HepG2 (cell line): ENCODE results near the gene NRSN2. TPM values are rescaled to one million over a fixed set of nuclear protein-coding genes. Genes with fewer than 3 reads are reported as not detected.

Experiments
- CBX2 ChIP-seq, 2 experiments: fragments of 200-600 bp in 1 of 2; sonication (generic); formaldehyde crosslinking in 1 of 2; IDR thresholded peaks; 2 replicates each; pipeline versions ENCODE4 v1.7.0 to v1.8.1; 2018 to 2022; ENCODE audit warnings: low read depth in 2 of 2, low read length in 1 of 2, mild to moderate bottlenecking in 1 of 2, missing genetic modification reagents in 1 of 2
- FLYWCH1 ChIP-seq: sonication (generic); formaldehyde crosslinking; IDR thresholded peaks from 2 replicates; pipeline ENCODE4 v1.8.1; 2023; ENCODE audit warnings: mild to moderate bottlenecking, missing genetic modification reagents
- GATAD2A ChIP-seq: IDR thresholded peaks from 2 replicates; pipeline ENCODE4 v1.6.1; 2016
- KDM3A ChIP-seq: IDR thresholded peaks from 2 replicates; pipeline ENCODE4 v1.6.1; 2018; ENCODE audit warnings: low read depth, missing compliant biosample characterization
- KDM4B ChIP-seq: sonication (generic); formaldehyde crosslinking; IDR thresholded peaks from 2 replicates; pipeline ENCODE4 v1.4.0; 2020; ENCODE audit warnings: missing genetic modification reagents
- KMT2A ChIP-seq: sonication (generic); formaldehyde crosslinking; IDR thresholded peaks from 2 replicates; pipeline ENCODE4 v1.4.0; 2020; ENCODE audit warnings: missing genetic modification reagents
- PCBP2 ChIP-seq: fragments of 200-400 bp; formaldehyde crosslinking; optimal IDR thresholded peaks from 2 replicates; pipeline ENCODE3; 2018; ENCODE audit warnings: low read length, low read depth; ENCODE audit not compliant: poor library complexity, severe bottlenecking
- PHB2 ChIP-seq: fragments of 450-650 bp; IDR thresholded peaks from 2 replicates; pipeline ENCODE4 v1.6.1; 2018; ENCODE audit not compliant: partially characterized antibody
- PLRG1 ChIP-seq: fragments of 450-650 bp; conservative IDR thresholded peaks from 2 replicates; pipeline ENCODE4 v1.6.1; 2016
- RFXANK ChIP-seq: IDR thresholded peaks from 2 replicates; pipeline ENCODE4 v1.6.1; 2016
- SMAD9 ChIP-seq: sonication (generic); formaldehyde crosslinking; IDR thresholded peaks from 2 replicates; pipeline ENCODE4 v1.5.1; 2020; ENCODE audit warnings: mild to moderate bottlenecking, missing genetic modification reagents
- TAF1 ChIP-seq: sonication (generic); formaldehyde crosslinking; IDR thresholded peaks from 2 replicates; pipeline ENCODE4 v1.4.0; 2020; ENCODE audit warnings: missing genetic modification reagents
- ZBTB8A ChIP-seq: sonication (generic); formaldehyde crosslinking; IDR thresholded peaks from 2 replicates; pipeline ENCODE4 v1.4.0; 2020; ENCODE audit warnings: mild to moderate bottlenecking, low read depth, missing genetic modification reagents, borderline replicate concordance
- ZNF101 ChIP-seq: sonication (generic); formaldehyde crosslinking; IDR thresholded peaks from 2 replicates; pipeline ENCODE4 v1.4.0; 2020; ENCODE audit warnings: mild to moderate bottlenecking, low read depth, missing genetic modification reagents, borderline replicate concordance
- ZNF263 ChIP-seq: sonication (generic); formaldehyde crosslinking; IDR thresholded peaks from 2 replicates; pipeline ENCODE4 v1.4.0; 2020; ENCODE audit warnings: missing genetic modification reagents
- ZNF432 ChIP-seq: sonication (generic); formaldehyde crosslinking; IDR thresholded peaks from 2 replicates; pipeline ENCODE4 v1.5.0; 2020; ENCODE audit warnings: missing genetic modification reagents, mild to moderate bottlenecking, borderline replicate concordance
- ZNF530 ChIP-seq: sonication (generic); formaldehyde crosslinking; IDR thresholded peaks from 2 replicates; pipeline ENCODE4 v1.5.0; 2020; ENCODE audit warnings: low read depth, mild to moderate bottlenecking, missing genetic modification reagents
- ZNF543 ChIP-seq: sonication (generic); formaldehyde crosslinking; IDR thresholded peaks from 2 replicates; pipeline ENCODE4 v1.4.0; 2020; ENCODE audit warnings: mild to moderate bottlenecking, missing genetic modification reagents
- ZNF552 ChIP-seq: sonication (generic); formaldehyde crosslinking; IDR thresholded peaks from 2 replicates; pipeline ENCODE4 v1.9.0; 2022; ENCODE audit warnings: missing genetic modification reagents, mild to moderate bottlenecking, borderline replicate concordance
- ZNF678 ChIP-seq: sonication (generic); formaldehyde crosslinking; IDR thresholded peaks from 2 replicates; pipeline ENCODE4 v1.4.0; 2020; ENCODE audit warnings: mild to moderate bottlenecking, missing genetic modification reagents
- polyA plus RNA-seq, 8 experiments: library from polyadenylated mRNA; depleted of rRNA in 3 of 8; stranded (reverse) in 7 of 8; unstranded in 1 of 8; fragments of >200 nt; fragmentation: Illumina TruSeq in 4 of 8; extraction: Trizol in 4 of 8; gene quantifications; 2 replicates each; pipeline versions ENCODE4 v1.2.1 to v1.2.3, GENCODE V29; 2011 to 2016; ENCODE audit warnings: low read depth in 4 of 8, missing spikeins in 1 of 8, mixed read lengths in 1 of 8; ENCODE audit not compliant: insufficient read depth in 1 of 8
- total RNA-seq, 5 experiments: library from RNA; depleted of rRNA; stranded (reverse); fragments of >200 nt; fragmentation: Illumina TruSeq; extraction: Trizol; gene quantifications; 2 replicates each; pipeline ENCODE4 v1.2.3, GENCODE V29; 2016; ENCODE audit warnings: low read depth in 1 of 5
- TF ChIP-seq, protein P1 (sequence below): sonication (generic); formaldehyde crosslinking; IDR thresholded peaks from 2 replicates; pipeline ENCODE4 v1.4.0; 2020; ENCODE audit warnings: missing genetic modification reagents
- TF ChIP-seq, protein P2 (sequence below): sonication (generic); formaldehyde crosslinking; IDR thresholded peaks from 2 replicates; pipeline ENCODE4 v1.4.0; 2020; ENCODE audit warnings: missing genetic modification reagents, borderline replicate concordance
- TF ChIP-seq, protein P3 (sequence below): sonication (generic); formaldehyde crosslinking; IDR thresholded peaks from 2 replicates; pipeline ENCODE4 v1.8.0; 2022; ENCODE audit warnings: mild to moderate bottlenecking, missing genetic modification reagents, moderate library complexity
- TF ChIP-seq, protein P4 (sequence below): sonication (generic); formaldehyde crosslinking; IDR thresholded peaks from 2 replicates; pipeline ENCODE4 v1.5.0; 2020; ENCODE audit warnings: missing genetic modification reagents

The NRSN2 gene
- total and polyA plus RNA-seq, 2 of the 13 experiments (the other 11 are each of a cell fraction or from before 2014, with no cell fraction given): 32.3 to 49.4 TPM

DNA sequence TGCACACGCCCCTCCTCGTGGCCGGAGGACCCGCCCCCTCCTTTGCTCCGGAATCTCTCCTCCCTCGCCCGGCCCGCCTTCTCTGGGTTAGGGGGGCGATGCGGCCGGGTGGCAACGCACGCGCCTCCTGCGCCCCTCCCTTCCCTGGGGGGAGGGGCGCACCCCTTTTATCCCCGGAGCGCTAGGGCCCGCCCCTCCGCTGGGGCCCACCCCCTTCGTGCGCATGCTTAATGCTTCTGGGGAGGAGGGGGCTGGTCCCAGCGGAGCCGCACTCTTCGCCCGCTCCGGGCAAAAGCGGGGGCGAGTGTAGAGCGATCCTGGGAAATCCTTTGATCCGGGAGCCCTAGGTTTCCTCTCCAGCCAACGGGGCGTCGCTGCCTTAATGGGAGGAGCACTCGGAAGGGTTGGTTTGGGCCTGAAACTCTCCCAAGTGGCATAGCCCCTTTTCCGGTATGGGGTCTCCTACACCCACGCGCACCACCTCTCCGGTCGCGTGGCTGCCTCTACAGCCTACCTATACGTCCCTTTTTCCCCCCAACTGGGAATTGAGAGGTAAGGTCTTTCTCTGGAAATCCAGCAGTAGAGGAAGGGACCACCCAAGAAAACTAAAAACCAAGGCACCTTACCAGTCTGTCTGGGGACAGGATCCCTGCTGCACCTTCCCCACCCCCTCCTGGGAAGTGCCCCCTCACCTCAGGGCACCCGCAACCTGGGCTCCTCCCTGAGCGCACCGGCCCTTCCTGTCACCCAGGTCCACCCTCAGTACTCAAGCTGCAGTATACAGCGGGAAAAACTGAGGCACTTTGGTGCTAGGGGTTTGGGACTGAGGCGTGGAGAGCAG is 19.5 kb upstream of the NRSN2 start (continued):
- no peak for TF ChIP-seq PHB2
- no peak for TF ChIP-seq ZNF543 (CRISPR knock-in tag)
- TF ChIP-seq CBX2 (IDR thresholded peaks at IDR 0.05; ENCODE audit: low read depth, low read length): no peak
- TF ChIP-seq CBX2 (CRISPR knock-in tag; IDR thresholded peaks at IDR 0.05; ENCODE audit: low read depth): no peak
- TF ChIP-seq ZNF101 (CRISPR knock-in tag): no peak
- no peak; the same call in 1 of the 2 replicates for TF ChIP-seq SMAD9
- TF ChIP-seq, protein P1, sequence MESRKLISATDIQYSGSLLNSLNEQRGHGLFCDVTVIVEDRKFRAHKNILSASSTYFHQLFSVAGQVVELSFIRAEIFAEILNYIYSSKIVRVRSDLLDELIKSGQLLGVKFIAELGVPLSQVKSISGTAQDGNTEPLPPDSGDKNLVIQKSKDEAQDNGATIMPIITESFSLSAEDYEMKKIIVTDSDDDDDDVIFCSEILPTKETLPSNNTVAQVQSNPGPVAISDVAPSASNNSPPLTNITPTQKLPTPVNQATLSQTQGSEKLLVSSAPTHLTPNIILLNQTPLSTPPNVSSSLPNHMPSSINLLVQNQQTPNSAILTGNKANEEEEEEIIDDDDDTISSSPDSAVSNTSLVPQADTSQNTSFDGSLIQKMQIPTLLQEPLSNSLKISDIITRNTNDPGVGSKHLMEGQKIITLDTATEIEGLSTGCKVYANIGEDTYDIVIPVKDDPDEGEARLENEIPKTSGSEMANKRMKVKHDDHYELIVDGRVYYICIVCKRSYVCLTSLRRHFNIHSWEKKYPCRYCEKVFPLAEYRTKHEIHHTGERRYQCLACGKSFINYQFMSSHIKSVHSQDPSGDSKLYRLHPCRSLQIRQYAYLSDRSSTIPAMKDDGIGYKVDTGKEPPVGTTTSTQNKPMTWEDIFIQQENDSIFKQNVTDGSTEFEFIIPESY (CRISPR knock-in tag): peak; percentile 48; the same call in 1 of the 2 replicates
- TF ChIP-seq ZNF678 (CRISPR knock-in tag): peak; percentile 71; the same call in 1 of the 2 replicates
- TF ChIP-seq, protein P2, sequence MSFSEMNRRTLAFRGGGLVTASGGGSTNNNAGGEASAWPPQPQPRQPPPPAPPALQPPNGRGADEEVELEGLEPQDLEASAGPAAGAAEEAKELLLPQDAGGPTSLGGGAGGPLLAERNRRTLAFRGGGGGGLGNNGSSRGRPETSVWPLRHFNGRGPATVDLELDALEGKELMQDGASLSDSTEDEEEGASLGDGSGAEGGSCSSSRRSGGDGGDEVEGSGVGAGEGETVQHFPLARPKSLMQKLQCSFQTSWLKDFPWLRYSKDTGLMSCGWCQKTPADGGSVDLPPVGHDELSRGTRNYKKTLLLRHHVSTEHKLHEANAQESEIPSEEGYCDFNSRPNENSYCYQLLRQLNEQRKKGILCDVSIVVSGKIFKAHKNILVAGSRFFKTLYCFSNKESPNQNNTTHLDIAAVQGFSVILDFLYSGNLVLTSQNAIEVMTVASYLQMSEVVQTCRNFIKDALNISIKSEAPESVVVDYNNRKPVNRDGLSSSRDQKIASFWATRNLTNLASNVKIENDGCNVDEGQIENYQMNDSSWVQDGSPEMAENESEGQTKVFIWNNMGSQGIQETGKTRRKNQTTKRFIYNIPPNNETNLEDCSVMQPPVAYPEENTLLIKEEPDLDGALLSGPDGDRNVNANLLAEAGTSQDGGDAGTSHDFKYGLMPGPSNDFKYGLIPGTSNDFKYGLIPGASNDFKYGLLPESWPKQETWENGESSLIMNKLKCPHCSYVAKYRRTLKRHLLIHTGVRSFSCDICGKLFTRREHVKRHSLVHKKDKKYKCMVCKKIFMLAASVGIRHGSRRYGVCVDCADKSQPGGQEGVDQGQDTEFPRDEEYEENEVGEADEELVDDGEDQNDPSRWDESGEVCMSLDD (CRISPR knock-in tag): peak; percentile 89
- 0 out of 2 replicates have a peak, but pooled peaks have one; percentile 22 for TF ChIP-seq KDM3A
- TF ChIP-seq RFXANK (CRISPR knock-in tag): peak; percentile 96
- TF ChIP-seq GATAD2A (CRISPR knock-in tag): peak; percentile 56
- TF ChIP-seq ZNF530 (CRISPR knock-in tag): no peak
- TF ChIP-seq ZNF432 (CRISPR knock-in tag): no peak
- TF ChIP-seq, protein P3, sequence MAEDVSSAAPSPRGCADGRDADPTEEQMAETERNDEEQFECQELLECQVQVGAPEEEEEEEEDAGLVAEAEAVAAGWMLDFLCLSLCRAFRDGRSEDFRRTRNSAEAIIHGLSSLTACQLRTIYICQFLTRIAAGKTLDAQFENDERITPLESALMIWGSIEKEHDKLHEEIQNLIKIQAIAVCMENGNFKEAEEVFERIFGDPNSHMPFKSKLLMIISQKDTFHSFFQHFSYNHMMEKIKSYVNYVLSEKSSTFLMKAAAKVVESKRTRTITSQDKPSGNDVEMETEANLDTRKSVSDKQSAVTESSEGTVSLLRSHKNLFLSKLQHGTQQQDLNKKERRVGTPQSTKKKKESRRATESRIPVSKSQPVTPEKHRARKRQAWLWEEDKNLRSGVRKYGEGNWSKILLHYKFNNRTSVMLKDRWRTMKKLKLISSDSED: no peak
- no peak for TF ChIP-seq PCBP2
- TF ChIP-seq FLYWCH1 (CRISPR knock-in tag): no peak
- TF ChIP-seq ZBTB8A (CRISPR knock-in tag): no peak
- TF ChIP-seq KMT2A (CRISPR knock-in tag): no peak; the same call in 1 of the 2 replicates
- peak; percentile 91 for TF ChIP-seq ZNF263 (CRISPR knock-in tag)
- no peak for TF ChIP-seq ZNF552 (CRISPR knock-in tag)
- no peak; the same call in 1 of the 2 replicates for TF ChIP-seq TAF1 (CRISPR knock-in tag)
- TF ChIP-seq, protein P4, sequence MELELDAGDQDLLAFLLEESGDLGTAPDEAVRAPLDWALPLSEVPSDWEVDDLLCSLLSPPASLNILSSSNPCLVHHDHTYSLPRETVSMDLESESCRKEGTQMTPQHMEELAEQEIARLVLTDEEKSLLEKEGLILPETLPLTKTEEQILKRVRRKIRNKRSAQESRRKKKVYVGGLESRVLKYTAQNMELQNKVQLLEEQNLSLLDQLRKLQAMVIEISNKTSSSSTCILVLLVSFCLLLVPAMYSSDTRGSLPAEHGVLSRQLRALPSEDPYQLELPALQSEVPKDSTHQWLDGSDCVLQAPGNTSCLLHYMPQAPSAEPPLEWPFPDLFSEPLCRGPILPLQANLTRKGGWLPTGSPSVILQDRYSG (CRISPR knock-in tag): no peak
- TF ChIP-seq PLRG1: no peak
- TF ChIP-seq KDM4B: no peak
